Body of pancreas (tissue), 4 donors: ENCODE results near the gene TMEM63C. TPM values are rescaled to one million over a fixed set of nuclear protein-coding genes. Genes with fewer than 3 reads are reported as not detected.

Experiments used
- ATAC-seq: fragments of 150-250 bp; one replicate; pipeline ENCODE4 v1.9.1; 2016
- DNase-seq, 4 donors: peaks; one replicate each; pipeline ENCODE4 v3.0.0-alpha.2; 2019
- H3K27ac ChIP-seq, 4 donors: fragments of 200-600 bp; sonication (generic); 1 replicate in 3 of 4; 2 replicates in 1 of 4; pipeline versions ENCODE4 v1.5.1 to v1.6.1; 2016 to 2019; ENCODE audit warnings: mild to moderate bottlenecking in 1 of 4, mixed read lengths in 1 of 4, moderate library complexity in 1 of 4
- H3K27me3 ChIP-seq, 2 donors: fragments of 200-600 bp; sonication (generic); one replicate each; pipeline ENCODE4 v1.6.0; 2016; ENCODE audit warnings: mild to moderate bottlenecking in 1 of 2
- H3K36me3 ChIP-seq, 2 donors: fragments of 200-600 bp; sonication (generic); replicated peaks in 1 of 2; 2 replicates each; pipeline ENCODE4 v1.5.1; 2016; ENCODE audit warnings: low read depth in 2 of 2; ENCODE audit not compliant: insufficient read depth in 1 of 2
- H3K4me1 ChIP-seq: fragments of 200-600 bp; sonication (generic); one replicate; pipeline ENCODE4 v1.6.0; 2016
- H3K4me3 ChIP-seq, 2 donors: fragments of 200-600 bp; sonication (generic); 1 replicate in 1 of 2; 2 replicates in 1 of 2; pipeline ENCODE4 v1.5.1; 2016 to 2019
- H3K9me3 ChIP-seq, 3 donors: fragments of 200-600 bp; sonication (generic); 1 replicate in 2 of 3; 2 replicates in 1 of 3; pipeline ENCODE4 v1.5.1; 2016
- POLR2A ChIP-seq, 3 donors: fragments of 450-650 bp; IDR thresholded peaks; one replicate each; pipeline ENCODE4 v1.6.1; 2016; ENCODE audit warnings: antibody characterized with exemption in 3 of 3, mild to moderate bottlenecking in 2 of 3
- WGBS, 2 donors: methylation state at CpG; one replicate each; pipeline ENCODE4 v1.1.5; 2017; 5-methylcytosine and 5-hydroxymethylcytosine counted together
- intact Hi-C: fragments of 100-400 bp; cut with DNase I; formaldehyde crosslinking; loops from one replicate; pipeline ENCODE4 v1.15.1; 2023
- total RNA-seq, 2 donors: library from RNA; depleted of rRNA; stranded (reverse); fragments of >200 nt; gene quantifications; one replicate each; pipeline ENCODE4 v1.1.0, GENCODE V29; 2016
- TF ChIP-seq, protein P1 (sequence below), 7 experiments: fragments of 450-650 bp in 4 of 7; fragments of 200-600 bp in 3 of 7; sonication (generic) in 3 of 7; IDR thresholded peaks; one replicate each; pipeline ENCODE4 v1.5.1; 2016 to 2019; ENCODE audit warnings: antibody characterized with exemption in 7 of 7

Gene TMEM63C
- total RNA-seq, 2 donors from 2014 or later: 0.33 to 3.6 TPM

DNA sequence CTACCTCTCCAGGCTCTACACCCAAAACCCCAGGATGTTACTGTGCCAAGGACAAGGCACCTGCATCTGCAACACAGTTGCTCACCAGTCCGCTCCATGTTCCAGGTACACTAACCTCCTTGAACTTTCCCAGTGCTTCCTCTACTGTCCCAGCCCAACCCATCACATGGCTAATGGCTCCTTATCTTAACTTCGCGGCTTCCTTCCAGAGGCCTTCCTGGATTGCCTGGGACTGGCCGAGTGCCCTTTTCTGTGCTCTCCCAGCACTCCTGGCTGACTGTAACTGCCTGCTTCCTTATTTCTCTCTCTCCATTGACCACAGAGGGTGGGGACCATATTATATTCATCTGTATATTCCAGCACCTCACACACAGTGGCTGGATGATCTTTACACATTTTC, 118.2 kb downstream of the TMEM63C start:
- Histone ChIP-seq H3K4me1 (peaks cover 9% of the 10 kb centered on the region), H3K4me3 (no peak overlapping the region), H3K36me3 (peaks cover 0 to 7% of the 10 kb centered on the region in 2 donors), H3K9me3 (no peaks in the 10 kb centered on the region), H3K27ac (no peak overlapping the region), H3K27me3 (no peaks in the 10 kb centered on the region)
- ATAC-seq (no peak), DNase-seq (no peak)
- TF ChIP-seq POLR2A (IDR thresholded peaks at IDR 0.05): no peak
- TF ChIP-seq, protein P1, sequence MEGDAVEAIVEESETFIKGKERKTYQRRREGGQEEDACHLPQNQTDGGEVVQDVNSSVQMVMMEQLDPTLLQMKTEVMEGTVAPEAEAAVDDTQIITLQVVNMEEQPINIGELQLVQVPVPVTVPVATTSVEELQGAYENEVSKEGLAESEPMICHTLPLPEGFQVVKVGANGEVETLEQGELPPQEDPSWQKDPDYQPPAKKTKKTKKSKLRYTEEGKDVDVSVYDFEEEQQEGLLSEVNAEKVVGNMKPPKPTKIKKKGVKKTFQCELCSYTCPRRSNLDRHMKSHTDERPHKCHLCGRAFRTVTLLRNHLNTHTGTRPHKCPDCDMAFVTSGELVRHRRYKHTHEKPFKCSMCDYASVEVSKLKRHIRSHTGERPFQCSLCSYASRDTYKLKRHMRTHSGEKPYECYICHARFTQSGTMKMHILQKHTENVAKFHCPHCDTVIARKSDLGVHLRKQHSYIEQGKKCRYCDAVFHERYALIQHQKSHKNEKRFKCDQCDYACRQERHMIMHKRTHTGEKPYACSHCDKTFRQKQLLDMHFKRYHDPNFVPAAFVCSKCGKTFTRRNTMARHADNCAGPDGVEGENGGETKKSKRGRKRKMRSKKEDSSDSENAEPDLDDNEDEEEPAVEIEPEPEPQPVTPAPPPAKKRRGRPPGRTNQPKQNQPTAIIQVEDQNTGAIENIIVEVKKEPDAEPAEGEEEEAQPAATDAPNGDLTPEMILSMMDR (IDR thresholded peaks at IDR 0.05): no peak
- intact Hi-C loops: no loop called here
- WGBS, 2 donors: 57 to 63% methylated on average over 4 of the region's 4 CpGs

DNA sequence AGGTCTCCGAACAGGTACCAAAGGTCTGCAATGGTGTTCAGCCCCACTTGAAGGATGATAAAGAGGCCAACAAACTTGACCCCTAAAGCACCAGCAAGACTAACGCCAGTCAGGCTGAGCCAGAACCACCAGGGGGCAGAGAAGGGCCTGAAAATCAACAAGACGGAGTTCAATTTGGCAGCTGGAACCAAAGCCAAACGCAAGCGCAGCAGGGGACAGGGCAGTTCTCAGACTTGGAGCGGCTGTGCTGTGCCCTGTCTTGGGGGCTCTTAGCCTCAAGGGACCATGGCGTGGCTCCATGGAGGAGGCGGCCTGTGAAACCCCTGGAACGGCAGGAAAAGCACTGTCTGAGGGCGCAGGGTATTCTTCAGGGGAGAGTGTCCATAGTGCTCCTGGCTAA, 119.5 kb downstream of the TMEM63C start:
- no peak for TF ChIP-seq POLR2A (IDR thresholded peaks at IDR 0.05)
- TF ChIP-seq, protein P1 (IDR thresholded peaks at IDR 0.05): peak; percentile 14 to 72 (median 60)
- Histone ChIP-seq H3K27ac (no peak overlapping the region), H3K4me1 (peaks cover 9% of the 10 kb centered on the region), H3K4me3 (no peak overlapping the region), H3K9me3 (no peaks in the 10 kb centered on the region), H3K27me3 (no peaks in the 10 kb centered on the region), H3K36me3 (peaks cover 0 to 5% of the 10 kb centered on the region in 2 donors)
- peak; percentile 73 to 84 (median 78) for DNase-seq
- 35 to 42% methylated on average over 8 to 10 of the region's 10 CpGs for WGBS, 2 donors
- ATAC-seq: peak; percentile 73
- intact Hi-C loops: no loop called here

DNA sequence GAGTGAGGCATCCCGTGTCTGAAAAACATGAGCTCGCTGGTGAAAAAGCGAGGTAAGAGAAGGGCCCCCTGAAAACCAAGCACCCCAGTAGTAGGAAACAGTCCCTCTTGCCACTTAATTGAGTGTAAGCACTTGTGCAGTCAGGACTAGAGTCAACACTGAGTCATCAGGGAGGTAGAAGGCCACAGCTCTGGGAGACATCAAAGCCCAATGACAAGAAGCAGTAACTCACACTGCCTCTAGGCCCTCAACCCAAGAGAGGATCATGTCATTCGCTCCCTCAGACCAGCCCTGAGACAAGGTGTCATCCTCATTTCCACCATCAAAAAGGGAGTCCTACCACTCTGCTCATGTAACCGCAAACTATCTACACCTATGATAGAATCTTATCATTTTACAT, 121.3 kb downstream of the TMEM63C start:
- WGBS, 2 donors: 84 to 97% methylated on average over 5 of the region's 5 CpGs
- peaks cover 9% of the 10 kb centered on the region for H3K4me1 ChIP-seq
- no peaks in the 10 kb centered on the region for H3K9me3 ChIP-seq
- peaks cover 0 to 5% of the 10 kb centered on the region in 2 donors for H3K36me3 ChIP-seq
- H3K27ac ChIP-seq: no peak overlapping the region
- intact Hi-C loops: no loop called here
- ATAC-seq: peak; percentile 27
- no peak for TF ChIP-seq POLR2A (IDR thresholded peaks at IDR 0.05)
- TF ChIP-seq, protein P1 (IDR thresholded peaks at IDR 0.05): no peak
- no peak overlapping the region for H3K4me3 ChIP-seq
- no peaks in the 10 kb centered on the region for H3K27me3 ChIP-seq
- no peak for DNase-seq

- intact Hi-C loops: no loop called here
- no peak overlapping the region for H3K27ac ChIP-seq
- H3K4me3 ChIP-seq: no peak overlapping the region
These were observed 122.0 kb downstream of the TMEM63C start for GRCh38 chr14:77303417-77304156.

More at GRCh38 chr14:77303417-77304156, 122.0 kb downstream of the TMEM63C start:
- Histone ChIP-seq H3K9me3 (no peaks in the 10 kb centered on the region), H3K27me3 (no peaks in the 10 kb centered on the region), H3K36me3 (peaks cover 0 to 2% of the 10 kb centered on the region in 2 donors), H3K4me1 (peaks cover 9% of the 10 kb centered on the region)
- DNase-seq (peak in 1 of 4 donors; percentile 53), ATAC-seq (peak; percentile 67)
- 48% methylated on average over 4 of the region's 4 CpGs for WGBS, 2 donors
- TF ChIP-seq, protein P1 (IDR thresholded peaks at IDR 0.05): no peak
- no peak for TF ChIP-seq POLR2A (IDR thresholded peaks at IDR 0.05)
